Measurements from ENCODE around the gene PSMD4. TPM values are rescaled to one million over a fixed set of nuclear protein-coding genes. Genes with fewer than 3 reads are reported as not detected.

The PSMD4 gene
- total and polyA plus RNA-seq, 2 of the 8 experiments (the other 6 are each of a cell fraction or from before 2014, with no cell fraction given) = 216 to 284 TPM

DNA sequence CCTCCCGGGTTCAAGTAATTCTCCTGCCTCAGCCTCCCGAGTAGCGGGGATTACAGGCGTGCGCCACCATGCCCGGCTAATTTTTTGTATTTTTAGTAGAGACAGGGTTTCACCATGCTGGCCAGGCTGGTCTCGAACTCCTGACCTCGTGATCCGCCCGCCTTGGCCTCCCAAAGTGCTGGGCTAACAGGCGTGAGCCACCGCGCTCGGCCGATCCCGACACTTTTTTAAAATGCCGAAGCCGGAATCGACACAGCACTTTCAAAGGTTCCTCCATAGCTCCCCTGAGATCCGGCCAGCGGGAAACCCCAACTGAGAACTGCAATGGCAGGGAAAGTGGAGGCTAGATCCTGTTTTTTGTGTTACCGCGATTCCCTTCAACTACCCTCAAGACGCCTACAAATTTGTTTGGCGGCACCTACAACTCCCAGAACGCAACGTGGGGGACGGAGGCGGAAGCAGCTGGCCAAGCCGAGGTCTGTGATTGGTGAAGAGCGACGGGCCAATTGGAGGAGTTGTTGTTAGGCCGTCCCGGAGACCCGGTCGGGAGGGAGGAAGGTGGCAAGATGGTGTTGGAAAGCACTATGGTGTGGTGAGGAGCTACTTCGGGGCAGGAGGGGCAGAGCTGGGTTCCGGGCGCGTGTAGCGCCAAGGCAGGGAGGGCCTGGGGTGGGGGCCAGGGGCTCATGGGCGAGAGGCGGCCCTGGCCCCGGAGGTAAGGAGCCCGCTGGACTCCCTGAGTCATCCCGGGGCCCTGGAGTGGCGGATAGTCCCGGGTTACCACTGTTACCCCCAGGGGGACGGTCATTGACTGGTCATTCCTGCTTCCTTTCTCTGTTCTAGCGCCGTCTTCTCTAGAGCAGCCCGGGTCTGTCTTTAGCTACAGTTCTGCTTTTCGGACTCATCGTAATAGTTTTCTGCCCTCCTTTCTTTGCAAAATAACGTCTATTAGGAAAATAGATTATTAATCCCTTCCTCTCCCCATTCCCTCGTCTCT lies at the start of gene PSMD4 (continued):
- TF ChIP-seq KDM1A (IDR thresholded peaks at IDR 0.05; ENCODE audit: borderline replicate concordance, low read length) (peak; percentile 58; the same call in 1 of the 2 replicates), SRF (IDR thresholded peaks at IDR 0.05; ENCODE audit: low read depth, low read length) (no peak), CHD1 (IDR thresholded peaks at IDR 0.05; ENCODE audit: low read depth, low read length) (no peak), FOSL1 (IDR thresholded peaks at IDR 0.05; ENCODE audit: insufficient read depth, low read depth, low read length) (no peak), BACH1 (IDR thresholded peaks at IDR 0.05; ENCODE audit: low read length) (no peak), POLR2AphosphoS5 (IDR thresholded peaks at IDR 0.05; ENCODE audit: low read depth, low read length) (peak; percentile 99), RFX5 (IDR thresholded peaks at IDR 0.05; ENCODE audit: borderline replicate concordance, low read depth, low read length) (0 out of 2 replicates have a peak, but pooled peaks have one; percentile 11), TEAD4 (IDR thresholded peaks at IDR 0.05; ENCODE audit: low read depth, low read length) (no peak), POU5F1 (IDR thresholded peaks at IDR 0.05; ENCODE audit: low read depth, low read length) (no peak), ASH2L (IDR thresholded peaks at IDR 0.05; ENCODE audit: low read length) (peak; percentile 39), HDAC2 (IDR thresholded peaks at IDR 0.05; ENCODE audit: borderline replicate concordance in 1 of 2, low read depth in 2 of 2, low read length in 2 of 2) (0 out of 4 replicates have a peak, but pooled peaks of 1 of the 2 experiments have one; percentile 45), TAF7 (optimal IDR thresholded peaks at IDR 0.05; ENCODE audit: borderline replicate concordance, low read depth, low read length) (peak; percentile 61), PHF8 (conservative IDR thresholded peaks at IDR 0.05; ENCODE audit: low read depth, low read length) (peak; percentile 93), RNF2 (IDR thresholded peaks at IDR 0.05; ENCODE audit: borderline replicate concordance, low read depth, low read length, missing control alignments, poor library complexity, severe bottlenecking) (no peak), SUZ12 (IDR thresholded peaks at IDR 0.05; ENCODE audit: low read length) (no peak)
- TF ChIP-seq, protein P1, sequence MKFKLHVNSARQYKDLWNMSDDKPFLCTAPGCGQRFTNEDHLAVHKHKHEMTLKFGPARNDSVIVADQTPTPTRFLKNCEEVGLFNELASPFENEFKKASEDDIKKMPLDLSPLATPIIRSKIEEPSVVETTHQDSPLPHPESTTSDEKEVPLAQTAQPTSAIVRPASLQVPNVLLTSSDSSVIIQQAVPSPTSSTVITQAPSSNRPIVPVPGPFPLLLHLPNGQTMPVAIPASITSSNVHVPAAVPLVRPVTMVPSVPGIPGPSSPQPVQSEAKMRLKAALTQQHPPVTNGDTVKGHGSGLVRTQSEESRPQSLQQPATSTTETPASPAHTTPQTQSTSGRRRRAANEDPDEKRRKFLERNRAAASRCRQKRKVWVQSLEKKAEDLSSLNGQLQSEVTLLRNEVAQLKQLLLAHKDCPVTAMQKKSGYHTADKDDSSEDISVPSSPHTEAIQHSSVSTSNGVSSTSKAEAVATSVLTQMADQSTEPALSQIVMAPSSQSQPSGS (IDR thresholded peaks at IDR 0.05; ENCODE audit: low read length) = no peak
- TF ChIP-seq, protein P2, sequence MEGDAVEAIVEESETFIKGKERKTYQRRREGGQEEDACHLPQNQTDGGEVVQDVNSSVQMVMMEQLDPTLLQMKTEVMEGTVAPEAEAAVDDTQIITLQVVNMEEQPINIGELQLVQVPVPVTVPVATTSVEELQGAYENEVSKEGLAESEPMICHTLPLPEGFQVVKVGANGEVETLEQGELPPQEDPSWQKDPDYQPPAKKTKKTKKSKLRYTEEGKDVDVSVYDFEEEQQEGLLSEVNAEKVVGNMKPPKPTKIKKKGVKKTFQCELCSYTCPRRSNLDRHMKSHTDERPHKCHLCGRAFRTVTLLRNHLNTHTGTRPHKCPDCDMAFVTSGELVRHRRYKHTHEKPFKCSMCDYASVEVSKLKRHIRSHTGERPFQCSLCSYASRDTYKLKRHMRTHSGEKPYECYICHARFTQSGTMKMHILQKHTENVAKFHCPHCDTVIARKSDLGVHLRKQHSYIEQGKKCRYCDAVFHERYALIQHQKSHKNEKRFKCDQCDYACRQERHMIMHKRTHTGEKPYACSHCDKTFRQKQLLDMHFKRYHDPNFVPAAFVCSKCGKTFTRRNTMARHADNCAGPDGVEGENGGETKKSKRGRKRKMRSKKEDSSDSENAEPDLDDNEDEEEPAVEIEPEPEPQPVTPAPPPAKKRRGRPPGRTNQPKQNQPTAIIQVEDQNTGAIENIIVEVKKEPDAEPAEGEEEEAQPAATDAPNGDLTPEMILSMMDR (IDR thresholded peaks at IDR 0.05; ENCODE audit: control extremely low read depth in 1 of 3, insufficient read depth in 1 of 3, low read depth in 1 of 3, low read length in 3 of 3) = no peak

Measured in H1 (cell line).